GM19351 (cell line): ENCODE measurements around the gene GNB1L.
"Not testable (repeated sequence)": the region's sequence is repeated elsewhere in the genome, so short reads cannot be mapped to it uniquely, and the experiment has no call there.

Experiments
- ATAC-seq: cut with Tn5 transposase; IDR thresholded peaks from one replicate; pipeline ENCODE4 v1.9.1; 2021; ENCODE audit warnings: mild to moderate bottlenecking, moderate library complexity; ENCODE audit not compliant: unreplicated experiment

Gene GNB1L

DNA sequence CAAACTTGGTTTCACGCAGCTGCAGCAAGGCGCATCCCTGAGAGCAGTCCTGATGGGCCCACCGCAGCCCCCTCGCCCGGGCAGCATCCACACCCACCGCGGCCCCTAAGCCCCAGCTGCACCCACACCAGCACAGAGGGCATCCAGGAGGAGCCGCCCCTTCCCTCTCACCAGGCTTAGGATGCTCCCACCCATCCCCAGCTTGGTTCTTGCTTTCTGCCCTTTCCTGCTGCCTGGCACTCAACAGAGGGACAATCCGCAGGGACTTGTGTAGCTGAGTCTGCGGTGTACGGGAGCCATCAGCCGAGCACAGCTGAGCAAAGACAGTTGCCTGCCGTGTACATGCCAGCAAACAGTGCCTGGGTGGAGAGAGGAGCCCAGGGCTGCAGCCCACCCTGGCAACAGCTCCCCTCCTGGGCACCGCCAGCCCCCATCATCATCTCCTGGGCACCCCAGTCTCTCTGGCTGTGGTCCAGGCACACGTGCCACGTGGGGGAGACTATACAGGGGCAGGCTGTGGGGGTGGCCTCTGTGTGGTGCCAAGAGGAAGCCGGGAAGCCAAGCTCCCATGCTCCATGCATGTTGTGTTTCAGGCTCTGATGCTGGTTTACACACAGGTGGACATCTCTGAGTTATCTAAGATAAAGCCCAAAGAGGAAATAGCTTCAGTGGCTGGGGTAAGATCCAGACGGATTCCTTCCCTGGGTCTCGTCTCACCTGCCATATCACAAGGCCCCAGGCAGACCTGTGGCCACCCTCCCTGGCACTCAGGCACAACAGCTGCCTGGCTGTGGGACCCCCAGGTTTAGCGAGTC is 36.0 kb upstream of the GNB1L start:
- ATAC-seq = no peak

DNA sequence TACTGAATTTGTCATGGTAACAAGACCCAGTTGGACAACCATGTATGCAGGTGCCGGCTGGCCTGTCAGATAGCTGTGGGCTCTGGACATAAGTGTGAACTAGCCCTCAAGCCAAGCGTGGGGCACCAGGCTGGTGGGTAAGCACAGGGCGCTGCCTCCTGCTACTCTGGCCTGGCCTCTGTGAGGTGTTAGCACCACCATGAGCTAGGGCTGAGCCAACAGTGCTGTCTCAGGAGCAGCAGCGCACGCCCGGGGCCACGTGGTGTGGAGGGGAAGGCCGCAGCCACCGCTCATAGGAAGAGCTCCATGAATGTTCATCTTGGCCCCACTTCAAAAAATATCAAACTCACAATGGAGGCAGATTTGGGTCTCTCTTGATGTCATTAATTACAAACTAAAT is 35.3 kb upstream of the GNB1L start:
- no peak for ATAC-seq

DNA sequence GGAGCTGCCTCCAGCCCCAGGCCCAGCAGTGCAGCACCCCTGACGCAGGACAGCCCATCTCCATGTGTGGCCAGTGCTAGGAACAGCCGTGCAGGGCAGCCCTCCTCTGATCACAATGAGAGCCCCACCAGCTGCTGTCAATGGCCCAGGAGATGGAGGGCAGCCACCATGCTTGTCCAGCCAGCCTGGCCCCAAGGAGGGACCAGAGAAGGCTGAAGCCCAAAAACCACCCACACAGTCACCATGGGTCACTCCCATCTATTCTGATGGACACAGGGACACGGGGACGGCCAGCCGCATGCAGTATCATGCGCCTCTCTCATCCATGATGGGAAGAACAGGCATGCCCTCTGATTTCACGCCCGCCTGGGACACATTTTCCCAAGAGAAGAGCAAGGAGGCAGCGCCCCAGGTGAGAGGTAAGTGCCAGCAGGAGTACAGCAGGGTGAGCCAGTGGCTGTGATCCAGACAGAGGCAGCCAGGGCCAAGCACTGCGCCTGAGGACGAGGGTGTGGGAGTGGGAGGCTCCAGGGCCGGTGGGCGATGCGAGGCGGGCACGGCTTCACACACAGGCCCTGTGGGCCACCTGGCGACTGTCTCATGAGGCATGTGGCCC is 33.6 kb upstream of the GNB1L start:
- no peak for ATAC-seq

DNA sequence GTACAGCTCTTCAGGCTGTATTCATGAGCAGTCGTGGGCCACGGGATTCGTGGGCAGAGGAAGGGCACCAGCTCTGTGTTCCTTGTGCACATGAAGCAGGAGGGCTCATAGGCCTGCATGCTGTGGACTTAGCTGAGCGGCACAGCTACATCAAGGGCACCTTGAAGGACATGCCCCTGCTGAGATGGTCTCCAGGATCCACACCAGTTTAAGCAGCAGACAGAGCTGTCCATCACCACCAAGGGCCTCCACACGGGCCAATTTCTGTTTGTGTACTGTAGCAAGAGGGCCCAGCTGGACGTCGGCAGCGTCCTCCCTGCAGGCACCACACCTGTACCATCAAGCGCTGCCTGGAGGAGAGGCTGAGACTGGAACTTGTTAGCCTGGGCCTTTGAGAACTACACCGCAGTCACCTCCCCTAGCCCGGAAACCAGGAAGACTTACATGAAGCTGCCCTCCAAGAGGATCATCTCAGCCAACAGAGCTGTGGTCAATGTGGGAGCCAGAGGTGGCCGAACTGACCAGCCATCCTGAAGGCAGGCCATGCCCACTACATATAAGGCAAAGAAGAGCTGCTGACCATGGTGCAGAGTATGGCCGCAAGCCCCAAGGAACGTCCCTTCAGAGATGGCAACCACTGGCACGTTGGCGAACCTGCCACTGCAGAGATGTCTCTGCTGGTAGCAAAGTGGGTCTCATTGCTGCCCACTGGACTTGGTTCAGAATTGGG is 32.7 kb upstream of the GNB1L start:
- no peak for ATAC-seq

- ATAC-seq = no peak
These were observed 32.1 kb upstream of the GNB1L start for GRCh38 chr22:19886605-19887255.

DNA sequence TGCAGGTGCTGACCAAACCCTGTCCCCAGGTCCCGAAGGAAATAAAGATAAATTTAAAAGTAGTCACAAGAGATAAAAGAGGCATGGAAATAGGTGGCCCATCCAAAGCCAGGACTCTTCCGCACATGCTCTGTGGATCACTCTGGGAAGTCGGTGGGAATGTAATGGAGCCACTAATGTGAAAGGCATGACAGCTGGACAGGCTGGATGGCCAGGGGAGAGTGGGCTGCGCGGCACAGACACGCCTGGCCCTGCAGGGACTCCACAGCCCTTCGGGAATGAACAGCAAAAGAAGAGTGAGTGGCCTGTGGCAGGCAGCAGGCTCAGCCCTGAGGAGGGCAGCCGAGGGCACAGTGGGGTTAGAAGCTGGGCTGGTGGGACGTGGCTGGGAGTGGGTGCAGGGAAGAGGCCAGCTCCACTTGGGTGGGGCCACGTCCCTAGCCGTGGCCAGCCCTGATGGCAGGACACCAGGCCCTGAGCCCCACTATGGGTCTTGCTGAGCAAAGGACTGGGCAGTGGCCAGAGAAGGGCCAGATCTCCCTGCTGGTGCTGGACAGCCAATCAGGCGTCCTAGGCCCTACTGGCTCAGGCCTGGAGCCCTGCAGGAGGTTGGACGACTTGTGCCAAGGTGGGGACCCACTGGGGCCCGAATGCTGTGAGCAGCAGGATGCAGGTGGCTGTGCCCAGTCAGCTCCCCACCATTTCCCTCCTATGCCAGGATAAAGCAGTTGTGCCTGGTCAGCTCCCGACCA is 31.3 kb upstream of the GNB1L start:
- ATAC-seq = no peak

DNA sequence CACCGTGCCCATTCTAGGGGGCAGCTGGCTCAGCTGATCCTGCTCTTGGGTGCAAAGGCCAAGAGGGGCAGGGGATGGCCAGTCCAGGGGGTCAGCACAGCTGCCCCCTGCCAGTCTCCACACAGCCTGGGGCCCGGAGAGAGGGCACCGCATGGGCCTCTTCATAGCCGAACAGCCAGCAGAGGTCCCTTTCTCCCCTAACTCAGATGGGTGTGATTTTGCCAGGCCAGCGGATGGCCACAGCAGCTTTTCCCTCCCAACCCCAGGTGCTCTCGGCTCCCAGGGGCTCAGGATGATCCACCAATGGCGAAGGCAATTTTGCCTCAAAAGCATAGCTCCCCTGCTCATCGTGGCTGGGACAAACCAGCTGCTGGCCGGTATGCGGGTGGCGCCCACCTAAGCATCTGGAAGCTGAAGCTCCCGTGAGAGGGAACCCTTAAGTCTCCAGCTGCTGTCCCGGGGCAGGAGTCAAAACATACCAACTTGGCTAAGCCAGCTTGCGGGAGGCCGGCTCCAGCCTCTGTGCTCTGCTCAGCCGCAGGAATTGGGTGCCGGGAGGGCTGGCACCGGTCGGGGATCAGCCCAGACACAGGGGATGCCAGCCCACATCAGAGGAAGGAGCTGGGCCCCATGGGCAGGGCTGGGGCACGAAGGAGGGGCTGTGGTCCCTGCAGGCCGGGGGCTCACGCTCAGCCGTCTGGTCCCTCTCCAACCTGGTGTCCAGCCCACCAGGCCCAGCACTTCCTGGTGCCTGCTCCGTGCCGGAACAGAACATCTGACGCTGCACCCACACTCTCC is 30.5 kb upstream of the GNB1L start:
- no peak for ATAC-seq

DNA sequence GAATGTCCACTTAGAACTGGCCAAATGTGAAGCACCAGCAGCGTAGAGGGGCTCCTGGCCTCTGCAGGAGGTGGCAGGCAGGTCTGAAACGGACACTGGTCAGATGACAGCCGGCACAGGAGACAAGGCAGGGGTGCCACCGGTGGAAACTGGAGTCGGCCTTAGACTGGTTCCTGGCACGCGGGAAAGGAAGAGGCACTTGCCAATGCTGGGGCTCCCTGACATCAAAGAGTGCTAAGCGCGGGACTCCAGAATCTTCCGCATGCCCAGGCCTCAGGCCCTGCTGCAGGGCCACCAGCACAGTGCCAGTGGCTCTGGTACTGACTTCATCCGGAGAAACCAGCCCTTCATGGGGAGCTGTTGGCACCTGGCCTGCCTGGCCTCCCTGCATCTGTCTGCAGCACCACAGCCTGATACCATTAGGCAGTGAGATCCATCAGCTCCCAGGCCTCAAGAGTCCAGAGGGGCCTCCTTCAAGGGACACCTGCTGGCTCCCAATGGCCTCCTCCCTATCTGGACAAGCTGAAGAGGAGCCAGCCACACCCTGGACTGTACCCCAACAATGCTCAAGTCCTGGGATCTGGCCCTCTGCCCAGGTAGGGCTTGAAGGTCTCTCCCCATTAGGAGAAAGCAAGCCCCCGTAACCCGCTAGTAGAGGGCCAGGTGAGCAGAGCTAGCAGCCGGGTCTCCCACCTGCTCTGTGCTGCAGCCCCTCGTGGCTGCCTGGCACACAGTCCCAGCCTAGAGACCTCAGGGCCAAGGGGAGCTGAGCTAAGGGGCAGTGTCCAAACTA is 29.7 kb upstream of the GNB1L start:
- no peak for ATAC-seq

DNA sequence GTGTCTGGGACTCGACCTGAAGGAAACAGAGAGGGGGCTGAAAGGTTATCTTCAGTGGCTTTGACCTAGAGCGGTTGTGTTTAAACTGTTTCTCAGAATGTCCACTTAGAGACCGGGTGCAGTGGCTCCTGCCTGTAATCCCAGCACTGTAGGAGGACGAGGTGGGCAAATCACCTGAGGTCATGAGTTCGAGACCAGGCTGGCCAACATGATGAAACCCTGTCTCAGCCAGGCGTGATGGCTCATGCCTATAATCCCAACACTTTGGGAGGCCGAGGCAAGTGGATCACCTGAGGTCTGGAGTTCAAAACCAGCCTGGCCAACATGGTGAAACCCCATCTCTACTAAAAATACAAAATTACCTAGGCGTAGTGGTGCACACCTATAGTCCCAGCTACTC is 28.8 kb upstream of the GNB1L start:
- ATAC-seq = not testable (repeated sequence)

GRCh38 chr22:19882446-19883381 is 28.0 kb upstream of the GNB1L start:
- no peak for ATAC-seq

GRCh38 chr22:19880786-19881569 is 26.3 kb upstream of the GNB1L start:
- ATAC-seq = no peak

GRCh38 chr22:19879992-19880785 is 25.5 kb upstream of the GNB1L start:
- no peak for ATAC-seq

GRCh38 chr22:19879643-19879991 is 24.9 kb upstream of the GNB1L start:
- no peak for ATAC-seq

DNA sequence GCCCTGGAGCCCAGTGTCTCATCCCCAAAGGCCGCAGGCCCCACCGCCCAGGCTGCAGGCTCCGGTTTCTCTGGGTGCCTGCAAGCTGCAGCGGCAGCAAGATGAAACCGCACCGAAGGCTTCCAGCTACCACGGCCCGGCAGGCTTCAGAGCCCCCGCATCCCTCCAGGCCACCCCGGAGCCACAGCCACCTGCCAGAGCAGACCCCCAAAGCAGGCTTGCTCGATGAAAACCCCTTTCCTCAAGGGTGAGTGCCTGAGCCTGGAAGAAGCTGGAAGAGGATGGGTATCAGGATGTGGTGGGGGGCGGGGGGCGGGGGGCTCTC is 24.5 kb upstream of the GNB1L start:
- ATAC-seq = no peak

DNA sequence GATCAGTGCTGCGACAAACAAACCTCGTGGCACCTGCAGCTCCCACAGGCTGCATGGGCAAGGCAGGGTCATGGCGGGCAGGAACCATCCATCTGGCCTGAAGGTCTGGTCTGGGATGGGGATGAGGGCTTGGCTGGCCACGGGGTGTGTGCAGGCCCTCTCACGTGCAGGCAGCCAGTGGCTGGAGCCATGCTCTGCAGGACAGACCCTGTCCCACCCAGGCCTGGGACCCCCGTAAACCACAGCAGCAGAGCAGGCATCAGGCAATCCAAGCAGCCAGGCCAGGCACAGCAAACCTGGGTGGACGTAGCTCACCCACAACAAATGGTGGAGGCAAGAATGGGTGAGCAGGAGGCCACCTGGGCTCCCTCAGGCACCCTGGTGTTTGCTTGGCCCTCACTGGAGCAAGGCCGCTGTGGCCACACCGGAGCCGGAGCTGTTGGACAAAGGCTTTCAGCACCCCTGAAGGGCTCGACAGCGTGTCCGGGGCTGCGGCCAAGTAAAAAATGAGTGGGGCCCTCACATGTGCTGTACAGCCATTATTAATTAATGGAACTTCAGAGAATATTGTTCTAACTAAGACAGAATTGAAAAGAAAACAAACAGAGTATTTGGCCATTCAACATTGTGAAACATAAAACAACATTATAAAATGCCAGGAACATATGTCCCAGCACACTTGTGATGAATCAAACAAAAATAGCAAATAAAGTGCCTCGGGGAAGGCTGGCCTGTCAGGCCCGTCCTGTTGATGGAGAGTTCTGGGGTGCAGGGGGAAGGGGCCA is 24.0 kb upstream of the GNB1L start:
- ATAC-seq = no peak
